ENCODE results near the gene GRID1.

- TF ChIP-seq CTCF (IDR thresholded peaks at IDR 0.05) (no peak), POLR2A (IDR thresholded peaks at IDR 0.05) (no peak)
These were observed 647.2 kb downstream of the GRID1 start for GRCh38 chr10:85719408-85719807.

Data from Peyer's patch (tissue), 4 donors.